Measurements from ENCODE around the gene PHETA1.
"Not testable (repeated sequence)": the region's sequence is repeated elsewhere in the genome, so short reads cannot be mapped to it uniquely, and the experiment has no call there.

The PHETA1 gene

DNA sequence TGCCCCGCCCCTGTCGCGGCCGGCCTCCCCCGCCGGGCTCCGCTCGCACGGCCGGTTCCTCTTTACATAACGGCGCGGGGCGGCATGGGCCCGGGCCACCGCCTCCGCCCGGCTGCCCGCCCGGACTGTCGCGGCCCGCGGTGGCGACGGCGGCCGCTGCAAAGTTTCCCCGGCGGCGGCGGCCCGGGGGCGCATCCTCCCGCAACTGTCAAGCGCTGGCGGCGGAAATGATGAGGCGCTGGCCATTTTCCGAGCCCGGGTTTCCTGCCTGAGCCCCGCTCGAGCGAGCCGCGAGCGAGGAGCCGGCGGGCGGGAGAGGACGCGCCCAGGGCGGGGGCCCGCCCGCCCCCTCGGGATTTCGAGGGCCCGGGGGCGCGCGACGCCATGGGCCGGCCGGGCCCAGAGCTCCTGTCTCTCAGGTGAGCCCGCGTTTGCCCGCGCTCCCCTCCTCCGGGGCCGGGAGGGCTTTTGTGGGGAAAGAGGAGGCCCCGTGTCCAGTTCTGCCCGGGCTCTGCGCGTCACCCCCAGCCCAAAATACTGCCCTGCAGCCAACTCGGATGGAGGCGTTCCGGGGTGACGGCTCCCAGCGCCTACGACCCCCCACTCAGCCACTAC, 37.1 kb upstream of the PHETA1 start, which contains the start of gene SH2B3:
TSS of gene SH2B3 (plus strand) at position 65 of the 615 bp plus-strand sequence. CDS start 12,223 bp downstream, outside the sequence.
- DNase-seq (ENCODE audit: low read depth, low spot score), result no peak

DNA sequence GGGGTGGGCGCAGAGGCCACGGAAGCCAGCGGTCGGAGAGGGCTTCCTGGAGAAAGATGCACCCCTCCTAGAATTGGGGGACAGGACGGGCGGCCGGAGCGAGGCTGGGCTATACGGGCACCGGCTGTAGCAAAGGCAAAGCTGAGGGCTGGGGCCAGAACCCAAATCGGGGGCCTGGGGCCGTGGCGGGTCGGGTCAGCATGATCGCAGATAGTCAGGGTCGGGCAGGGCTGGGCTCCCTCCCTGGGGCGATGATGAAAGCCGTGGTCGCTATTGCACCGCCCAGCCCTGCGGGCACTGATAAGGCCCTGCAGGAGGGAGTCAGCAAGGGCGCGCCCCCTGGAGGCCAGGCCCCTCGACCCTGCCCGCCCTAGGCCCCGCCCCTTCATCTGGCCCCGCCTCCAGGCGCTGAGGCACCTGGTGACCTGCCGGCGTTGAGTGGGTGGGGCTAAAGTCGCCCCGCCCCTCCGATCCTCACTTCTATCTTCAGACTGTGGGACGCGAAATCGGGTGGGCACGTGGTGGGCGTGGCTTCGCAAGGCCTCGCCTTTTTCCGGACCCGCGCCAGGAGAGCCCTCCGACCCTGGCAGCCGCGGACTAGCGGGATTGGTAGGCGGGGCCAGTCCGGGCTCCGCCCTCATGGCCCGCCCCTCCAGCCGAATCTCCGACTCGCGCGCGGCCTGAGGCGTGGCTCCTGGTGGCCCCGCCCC, 36.4 kb upstream of the PHETA1 start:
- peak; percentile 80 for DNase-seq (ENCODE audit: low read depth, low spot score)

DNA sequence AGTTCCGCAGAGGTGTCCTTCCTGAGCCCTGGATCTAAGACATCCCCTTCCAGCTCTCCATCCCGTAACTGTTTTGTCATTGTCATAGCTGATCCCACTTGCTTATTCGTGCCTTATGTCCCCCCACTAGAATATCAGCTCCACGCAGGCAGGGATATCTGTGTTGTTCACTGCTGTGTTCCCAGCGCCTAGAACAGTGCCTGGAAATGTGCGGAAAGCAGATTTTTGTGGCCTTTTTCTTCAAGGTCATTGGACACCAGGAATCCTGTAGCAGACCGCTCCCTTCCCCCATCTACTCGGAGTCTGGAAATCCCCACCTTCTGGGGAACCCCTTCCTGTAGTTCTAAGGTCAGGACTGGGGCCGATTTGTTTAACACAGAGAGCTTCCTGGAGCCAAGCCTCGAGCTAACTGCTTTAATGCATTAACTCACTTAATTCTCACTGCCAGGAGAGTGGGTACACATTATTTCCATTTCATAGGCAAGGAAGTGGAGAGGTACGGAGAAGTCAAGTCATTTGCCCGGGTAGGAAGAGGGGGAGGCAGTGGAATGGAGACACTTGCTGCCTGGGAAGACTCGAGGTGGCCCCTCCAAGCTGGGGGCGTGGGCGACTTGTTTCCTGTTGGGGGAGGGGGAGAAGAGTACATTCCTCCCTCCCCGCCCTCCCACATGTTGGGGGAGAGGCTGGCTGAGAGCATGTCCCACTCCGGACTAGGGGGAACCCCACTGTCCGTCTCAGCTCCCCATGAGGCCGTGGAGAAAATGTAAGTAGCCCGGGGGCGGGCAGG, 35.7 kb upstream of the PHETA1 start:
- DNase-seq (ENCODE audit: low read depth, low spot score), result no peak

DNA sequence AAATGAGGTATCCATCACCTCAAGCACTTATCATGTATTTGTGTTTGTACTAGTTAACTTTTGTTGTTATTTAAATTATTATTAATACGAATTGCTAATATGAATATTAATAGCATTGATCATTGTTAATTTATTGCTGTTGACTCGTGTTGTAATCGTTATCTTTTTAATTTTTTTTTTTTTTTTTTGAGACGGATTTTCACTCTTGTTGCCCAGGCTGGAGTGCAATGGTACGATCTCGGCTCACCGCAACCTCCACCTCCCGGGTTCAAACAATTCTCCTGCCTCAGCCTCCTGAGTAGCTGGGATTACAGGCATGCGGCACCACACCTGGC, 33.6 kb upstream of the PHETA1 start:
- not testable (repeated sequence) for DNase-seq (ENCODE audit: low read depth, low spot score)

DNA sequence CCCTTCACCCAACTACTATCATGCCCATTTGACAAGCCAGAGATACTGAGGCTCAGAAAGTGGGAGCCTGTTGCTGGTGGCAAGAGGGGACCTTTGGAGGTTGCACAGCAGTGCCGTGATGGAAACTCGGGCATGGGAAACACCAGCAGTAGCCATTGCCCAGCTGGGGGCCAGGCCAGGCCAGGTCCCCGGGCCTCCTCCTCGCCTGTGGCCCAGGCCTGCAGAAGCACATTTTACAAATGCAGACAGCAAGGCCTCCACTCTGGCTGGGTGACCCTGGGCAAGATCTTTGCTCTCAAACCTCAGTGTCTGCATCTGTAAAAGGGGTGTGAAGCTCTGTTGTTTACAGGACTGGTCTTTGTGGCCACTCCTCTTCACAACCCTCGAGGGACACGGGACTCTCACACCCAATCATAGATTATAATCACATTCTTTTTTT, 32.3 kb upstream of the PHETA1 start:
- no peak for DNase-seq (ENCODE audit: low read depth, low spot score)

DNA sequence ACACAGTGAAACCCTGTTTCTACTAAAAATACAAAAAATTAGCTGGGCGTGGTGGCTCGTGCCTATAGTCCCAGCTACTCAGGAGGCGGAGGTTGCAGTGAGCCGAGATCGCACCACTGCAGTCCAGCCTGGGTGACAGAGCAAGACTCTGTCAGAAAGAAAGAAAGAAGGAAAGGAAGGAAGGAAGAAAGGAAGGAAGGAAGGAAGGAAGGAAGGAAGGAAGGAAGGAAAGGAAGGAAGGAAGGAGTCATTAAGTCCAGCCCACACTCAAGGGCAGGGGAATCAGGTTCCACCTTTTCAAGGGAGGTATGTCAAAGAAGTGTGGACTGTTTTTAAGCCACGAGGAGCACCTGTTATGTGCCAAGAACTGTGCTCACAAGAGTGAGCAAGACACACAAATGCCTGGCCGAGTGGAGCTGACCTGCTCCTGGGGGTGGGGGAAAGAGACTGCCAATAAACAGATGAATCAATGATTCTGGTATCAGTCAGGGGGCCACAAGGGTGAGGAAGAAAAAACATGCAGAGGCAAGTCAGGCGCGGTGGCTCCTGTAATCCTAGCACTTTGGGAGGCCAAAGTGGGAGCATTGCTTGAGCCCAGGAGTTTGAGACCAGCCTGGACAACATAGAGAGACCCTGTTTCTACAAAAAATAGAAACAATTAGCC, 31.0 kb upstream of the PHETA1 start:
- DNase-seq (ENCODE audit: low read depth, low spot score), result not testable (repeated sequence)

DNA sequence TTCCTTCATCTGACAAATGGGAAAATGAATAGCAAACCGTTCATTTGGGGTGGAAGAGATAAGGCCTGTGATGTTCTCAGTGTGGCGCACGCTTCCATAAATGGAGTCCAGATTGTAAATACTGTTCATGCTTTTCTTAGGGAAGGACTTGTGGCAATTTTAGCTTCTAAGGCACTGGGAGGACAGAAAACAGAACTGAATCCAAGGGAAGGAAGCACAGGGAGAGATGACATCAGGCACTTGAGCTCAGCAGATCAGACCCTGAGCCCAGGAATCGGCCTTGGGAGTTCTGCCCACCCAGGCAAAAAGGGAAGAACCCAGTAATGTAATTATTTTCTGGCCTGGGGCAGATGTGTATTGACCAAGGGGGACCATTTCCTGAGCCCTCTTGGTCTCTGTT, 29.6 kb upstream of the PHETA1 start:
- DNase-seq (ENCODE audit: low read depth, low spot score), result no peak

DNA sequence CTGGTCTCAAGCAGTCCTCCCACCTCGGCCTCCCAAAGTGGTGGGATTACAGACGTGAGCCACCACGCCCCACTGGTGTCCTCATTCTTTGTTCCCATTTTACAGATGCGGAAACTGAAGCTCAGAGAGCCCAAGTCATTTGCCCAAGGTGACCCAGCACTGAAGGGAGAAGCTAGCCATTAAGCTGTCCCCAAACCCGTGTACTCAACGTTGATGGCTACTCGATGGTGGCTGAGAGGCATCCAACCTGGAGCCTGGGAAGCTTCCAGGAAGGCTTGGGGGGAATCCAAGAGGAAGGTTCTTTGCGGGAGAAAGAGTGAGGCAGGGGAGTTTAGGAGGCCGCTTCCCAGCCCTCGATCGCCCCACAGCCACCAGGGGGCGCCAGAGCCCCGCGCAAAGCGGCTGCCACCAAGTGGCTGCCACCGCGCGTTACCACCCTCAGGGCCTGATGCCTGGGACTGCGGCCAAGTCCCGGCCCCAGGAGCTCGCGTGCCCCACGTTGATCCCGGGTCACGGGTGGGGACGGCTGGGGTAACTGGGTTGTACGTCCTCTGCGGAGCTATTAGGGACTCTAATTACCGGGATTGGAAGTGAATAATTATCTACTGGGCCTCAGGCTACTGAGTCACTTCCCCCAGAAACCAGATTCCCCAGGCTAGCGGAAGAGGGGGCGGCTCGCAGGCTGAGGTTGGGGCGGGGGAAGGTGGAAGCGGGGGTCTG, 28.0 kb upstream of the PHETA1 start:
- DNase-seq (ENCODE audit: low read depth, low spot score), result peak; percentile 55

DNA sequence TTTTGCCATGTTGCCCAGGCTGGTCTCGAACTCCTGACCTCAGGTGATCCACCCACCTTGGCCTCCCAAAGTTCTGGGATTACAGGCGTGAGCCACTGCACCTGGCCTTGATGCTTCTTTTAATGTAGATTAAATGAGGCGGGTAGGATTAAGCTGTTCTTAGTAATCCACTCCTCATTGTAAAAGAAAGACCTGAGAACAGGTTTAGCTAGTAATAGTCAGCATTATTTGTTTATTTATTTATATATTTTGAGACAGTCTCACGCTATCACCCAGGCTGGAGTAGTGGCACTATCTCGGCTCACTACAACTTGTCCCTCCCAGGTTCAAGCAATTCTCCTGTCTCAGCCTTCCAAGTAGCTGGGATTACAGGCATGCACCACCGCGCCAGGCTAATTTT, 27.4 kb upstream of the PHETA1 start:
- DNase-seq (ENCODE audit: low read depth, low spot score), result not testable (repeated sequence)

DNA sequence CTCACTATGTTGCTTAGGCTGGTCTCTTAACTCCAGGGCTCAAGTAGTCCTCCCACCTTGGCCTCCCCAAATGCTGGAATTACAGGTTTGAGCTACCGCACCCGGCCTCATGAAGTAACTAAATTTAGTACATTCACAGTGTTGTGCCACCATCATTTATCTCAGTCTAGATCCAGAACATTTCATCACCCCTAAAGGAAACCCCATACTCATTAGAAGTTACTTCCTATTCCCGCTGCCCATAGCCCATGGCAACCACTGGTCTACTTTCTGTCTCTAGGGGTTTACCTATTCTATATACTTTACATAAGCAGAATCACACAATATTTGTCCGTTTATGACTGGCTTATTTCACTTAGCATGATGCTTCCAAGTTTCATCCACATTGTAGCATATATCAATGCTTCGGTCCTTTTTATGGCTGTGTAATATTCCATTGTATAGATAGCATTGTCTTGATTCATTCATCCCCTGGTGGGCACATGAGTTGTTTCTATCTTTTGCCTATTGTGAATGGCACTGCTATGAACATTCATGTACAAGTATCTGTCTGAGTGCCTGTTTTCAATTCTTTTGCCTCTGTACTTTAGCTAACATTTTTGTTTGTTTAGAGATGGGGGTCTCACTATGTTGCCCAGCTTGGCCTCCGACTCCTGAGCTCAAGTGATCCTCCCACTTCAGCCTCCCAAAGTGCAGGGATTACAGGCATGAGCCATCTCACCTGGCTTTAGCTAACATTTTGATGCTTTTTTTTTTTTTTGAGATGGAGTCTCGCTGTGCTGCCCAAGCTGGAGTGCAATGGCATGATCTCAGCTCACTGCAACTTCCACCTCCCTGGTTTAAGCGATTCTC, 26.7 kb upstream of the PHETA1 start:
- no peak for DNase-seq (ENCODE audit: low read depth, low spot score)

DNA sequence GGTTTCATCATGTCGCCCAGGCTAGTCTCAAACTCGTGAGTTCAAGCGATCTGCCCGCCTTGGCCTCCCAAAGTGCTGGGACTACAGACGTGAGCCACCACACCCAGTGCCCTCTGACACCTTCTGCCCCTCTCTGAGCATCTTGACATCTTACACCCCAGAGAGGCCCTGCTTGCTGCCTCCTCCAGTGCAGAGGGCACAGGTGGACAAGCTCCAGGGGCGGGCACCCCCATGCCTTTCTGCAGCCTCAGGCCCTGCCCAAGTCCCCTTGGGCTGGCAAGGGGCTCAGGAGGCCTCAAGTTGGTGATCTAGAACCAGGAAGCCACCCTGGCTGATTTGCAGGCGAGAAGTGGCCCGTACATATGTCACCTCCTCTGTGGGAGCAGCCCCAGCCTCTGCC, 25.6 kb upstream of the PHETA1 start:
- DNase-seq (ENCODE audit: low read depth, low spot score), result no peak

DNA sequence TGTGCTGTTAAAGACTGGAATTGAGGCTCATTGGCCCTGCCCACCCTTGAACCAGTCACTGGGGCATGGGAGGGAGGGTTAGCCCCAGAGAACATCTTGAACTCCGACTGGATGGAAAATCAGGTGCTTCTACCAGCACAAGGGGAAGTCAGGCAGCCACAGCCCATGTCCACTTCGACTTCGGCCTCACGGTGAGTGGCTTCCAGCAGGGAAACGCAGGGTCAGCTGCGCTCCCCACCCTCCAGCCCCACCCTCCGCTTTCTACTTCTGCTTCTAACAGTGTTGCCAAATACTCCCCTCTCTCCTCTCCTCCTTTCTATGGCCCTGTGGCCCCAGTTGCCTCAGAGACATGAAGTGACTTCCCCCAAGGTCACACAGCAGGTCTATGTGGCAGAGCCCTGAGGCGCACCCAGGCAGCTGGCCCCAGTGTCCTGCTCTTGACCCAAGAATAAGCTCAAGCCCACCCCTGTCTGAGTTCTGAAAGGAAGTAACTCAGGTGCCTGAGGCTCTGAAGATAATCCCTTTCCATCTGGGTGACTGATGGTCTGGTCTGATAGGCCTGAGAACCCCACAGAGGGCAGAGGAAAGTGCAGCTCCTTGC, 24.9 kb upstream of the PHETA1 start:
- DNase-seq (ENCODE audit: low read depth, low spot score), result no peak

DNA sequence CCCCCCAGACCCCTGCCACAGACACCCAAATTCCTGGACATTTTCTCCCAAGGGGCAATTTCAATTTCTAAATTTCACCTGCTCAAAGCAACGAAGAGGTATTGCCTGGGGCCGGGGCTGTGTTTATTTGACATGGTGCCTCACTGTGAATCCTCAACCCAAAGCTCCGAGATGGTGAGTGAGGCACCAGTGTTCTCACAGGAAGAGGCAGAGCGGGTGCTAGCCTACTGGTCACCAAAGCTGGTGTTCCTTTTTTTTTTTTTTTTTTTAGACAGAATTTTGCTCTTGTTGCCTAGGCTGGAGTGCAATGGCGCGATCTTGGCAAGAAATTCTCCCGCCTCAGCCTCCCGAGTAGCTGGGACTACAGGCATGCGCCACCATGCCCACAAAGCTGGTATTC, 22.0 kb upstream of the PHETA1 start:
- no peak for DNase-seq (ENCODE audit: low read depth, low spot score)

DNA sequence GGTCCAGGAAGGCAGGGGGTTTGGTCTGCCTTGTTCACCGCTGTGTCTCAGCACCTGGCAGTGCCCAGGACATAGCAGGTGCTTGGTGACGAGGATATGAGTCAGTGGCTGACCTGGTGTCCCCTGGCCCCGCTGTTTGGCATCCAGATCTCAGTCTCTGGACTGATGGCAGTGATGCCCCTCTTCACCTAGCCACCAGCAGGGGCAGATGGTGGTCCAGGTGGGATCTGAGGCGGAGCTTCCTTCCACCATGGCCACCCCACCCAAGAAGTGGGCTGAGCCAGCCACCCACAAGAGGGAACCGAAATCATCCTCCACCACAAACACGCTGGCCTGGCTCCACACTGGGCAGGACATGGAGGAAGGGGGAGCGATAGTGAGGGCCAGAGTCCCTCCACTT, 20.7 kb upstream of the PHETA1 start:
- no peak for DNase-seq (ENCODE audit: low read depth, low spot score)

DNA sequence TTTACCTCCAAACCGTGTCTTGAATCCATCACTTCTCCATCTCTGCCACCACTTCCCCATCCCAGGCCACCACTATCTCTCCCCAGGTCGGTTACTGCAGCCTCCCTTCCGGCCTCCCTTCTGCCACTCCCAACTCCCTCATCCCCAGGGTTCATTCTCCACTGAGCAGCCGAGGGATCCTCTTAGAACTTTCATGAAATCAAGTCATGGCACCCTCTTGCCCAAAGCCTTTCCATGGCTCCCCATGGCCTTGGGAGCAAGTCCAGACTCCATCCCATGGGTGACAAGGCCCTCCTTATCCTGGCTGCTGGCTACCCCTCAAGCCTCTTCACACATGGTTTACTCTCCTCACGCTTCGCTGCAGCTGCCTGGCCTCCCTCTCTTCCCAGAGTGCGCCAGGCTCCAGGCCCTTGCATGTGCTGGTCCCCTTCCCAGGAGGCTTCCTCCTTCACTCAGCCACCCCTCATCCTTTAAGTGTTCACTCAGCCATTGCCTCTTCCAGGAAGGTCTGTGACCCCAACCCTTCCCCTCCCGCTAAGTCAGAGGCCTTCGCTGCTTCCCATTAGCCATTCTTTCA, 18.9 kb upstream of the PHETA1 start:
- no peak for DNase-seq (ENCODE audit: low read depth, low spot score)

DNA sequence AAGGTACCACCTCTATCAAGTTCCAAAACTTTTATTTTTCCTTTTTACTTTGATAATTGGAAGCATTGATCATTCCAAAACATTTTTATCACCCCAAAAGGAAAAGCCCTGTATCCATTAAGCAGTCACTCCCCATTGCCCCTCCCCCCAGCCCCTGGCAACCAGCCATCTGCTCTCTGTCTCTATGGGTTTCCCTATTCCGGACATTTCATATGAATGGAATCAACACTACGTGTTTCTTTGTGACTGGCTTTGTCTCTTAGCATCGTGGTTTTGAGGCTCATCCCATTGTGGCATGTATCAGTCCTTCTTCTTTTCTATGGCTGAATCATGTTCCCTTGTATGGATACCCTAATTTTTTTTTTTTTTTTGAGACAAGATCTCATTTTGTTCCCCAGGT, 18.0 kb upstream of the PHETA1 start:
- no peak for DNase-seq (ENCODE audit: low read depth, low spot score)

DNA sequence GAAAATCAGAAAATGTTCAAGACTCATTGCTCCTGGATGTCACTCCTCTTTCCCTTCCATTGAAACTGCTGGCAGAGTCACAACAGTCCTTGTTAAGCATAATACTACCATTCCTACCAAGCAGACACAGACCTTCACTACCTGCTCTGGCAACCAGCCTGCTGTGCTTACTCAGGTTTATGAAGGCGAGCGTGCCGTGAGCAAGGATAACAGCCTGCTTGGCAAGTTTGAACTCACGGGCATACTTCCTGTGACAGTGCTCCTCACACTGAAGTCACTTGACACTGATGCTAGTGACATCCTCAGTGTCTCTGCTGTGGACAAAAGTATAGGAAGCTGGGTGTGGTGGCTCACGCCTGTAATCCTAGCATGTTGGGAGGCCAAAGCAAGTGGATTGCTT, 15.7 kb upstream of the PHETA1 start:
- no peak for DNase-seq (ENCODE audit: low read depth, low spot score)

DNA sequence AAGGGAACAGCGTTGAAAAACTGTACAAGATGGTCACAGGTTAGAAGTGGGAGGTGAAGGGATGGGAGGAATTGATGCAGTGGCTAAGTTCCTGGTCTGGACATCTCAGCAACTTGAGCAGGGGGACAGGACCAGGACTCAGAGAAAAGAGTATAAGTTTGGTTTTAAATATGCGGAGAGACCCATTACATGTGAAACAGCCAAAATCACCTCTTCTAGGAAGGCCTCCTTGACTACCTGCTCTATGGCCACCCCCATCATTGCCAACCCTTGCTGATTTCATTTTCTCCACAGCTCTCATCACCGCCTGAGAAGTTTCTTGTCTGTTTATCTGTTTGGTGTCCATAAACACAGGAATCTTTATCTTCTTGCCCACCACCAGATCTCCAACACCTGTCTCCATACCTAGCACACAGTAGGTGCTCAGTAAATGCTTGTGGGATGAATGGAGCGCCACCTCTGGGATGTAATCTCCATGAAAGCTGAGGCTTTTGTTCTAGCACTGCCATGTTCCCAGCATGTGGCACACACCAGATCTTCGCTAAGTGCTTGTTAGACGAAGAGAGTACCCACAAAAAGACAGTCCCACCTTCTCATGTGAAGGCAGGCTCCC, 11.2 kb upstream of the PHETA1 start:
- DNase-seq (ENCODE audit: low read depth, low spot score), result no peak

DNA sequence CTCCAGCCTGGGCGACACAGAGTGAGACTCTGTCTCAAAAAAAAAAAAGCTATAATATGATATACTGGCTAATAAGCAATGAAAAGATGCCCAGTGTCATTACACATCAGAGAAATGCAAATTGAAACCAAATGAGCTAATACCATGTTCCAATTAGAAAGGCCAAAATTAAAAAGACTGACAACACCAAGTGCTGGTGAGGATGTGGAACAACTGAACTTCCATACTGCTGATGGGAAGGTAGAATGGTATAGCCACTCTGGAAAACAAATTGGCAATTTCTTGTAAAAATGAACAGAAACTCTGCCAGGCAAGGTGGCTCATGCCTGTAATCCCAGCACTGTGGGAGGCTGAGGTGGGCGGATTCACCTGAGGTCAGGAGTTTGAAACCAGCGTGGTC, 8.5 kb upstream of the PHETA1 start:
- DNase-seq (ENCODE audit: low read depth, low spot score), result no peak

Measured in brain pericyte (primary cell).